ENCODE data around the gene RBFOX1. TPM values are rescaled to one million over a fixed set of nuclear protein-coding genes. Genes with fewer than 3 reads are reported as not detected.

RBFOX1 gene
- total and polyA plus RNA-seq, 2 donors (not counting 1 experiment from before 2014, with no cell fraction given), result not detected

GRCh38 chr16:7709186-7709585 lies 376.5 kb downstream of the RBFOX1 start:
- no peaks in the 10 kb centered on the region for H3K27me3 Mint-ChIP-seq
- DNase-seq, result no peak
- no peak overlapping the region for H3K4me3 Mint-ChIP-seq
- CTCF ChIA-PET, result no interaction called here
- H2AFZ ChIP-seq (ENCODE audit: insufficient read depth, low read depth, low read length, poor library complexity, severe bottlenecking), result no peak overlapping the region
- ATAC-seq (ENCODE audit: low read depth), result no peak
- H3K27me3 ChIP-seq (replicated peaks in 1 of 4; ENCODE audit: control extremely low read depth in 1 of 4, control insufficient read depth in 3 of 4, insufficient read depth in 4 of 4, low read length in 3 of 4), result no peaks in the 10 kb centered on the region
- no peak overlapping the region for H3K4me3 ChIP-seq (ENCODE audit: control extremely low read depth in 1 of 5, extremely low read depth in 1 of 5, insufficient read depth in 1 of 5, low read depth in 2 of 5, low read length in 4 of 5)
- no peaks in the 10 kb centered on the region for H4K20me1 ChIP-seq (ENCODE audit: control insufficient read depth, insufficient read depth, low read length, poor library complexity, severe bottlenecking)
- H3K4me1 ChIP-seq (ENCODE audit: control insufficient read depth in 2 of 2, insufficient read depth in 2 of 2, low read length in 2 of 2), result no peaks in the 10 kb centered on the region
- intact Hi-C loops (cut with micrococcal nuclease), result no loop called here
- no peak overlapping the region for H3K27ac ChIP-seq (ENCODE audit: low read length in 2 of 2)
- no peak overlapping the region for H3K9ac ChIP-seq (ENCODE audit: low read length)
- POLR2A ChIA-PET, result no interaction called here
- H3K4me1 Mint-ChIP-seq, result no peaks in the 10 kb centered on the region
- H3K79me2 ChIP-seq (ENCODE audit: control insufficient read depth, insufficient read depth, low read length), result no peaks in the 10 kb centered on the region
- H3K27ac Mint-ChIP-seq, result no peak overlapping the region
- H3K9me3 ChIP-seq (ENCODE audit: control extremely low read depth in 1 of 3, control insufficient read depth in 2 of 3, insufficient read depth in 1 of 3, low read length in 2 of 3), result peaks cover 0 to 7% (median 0%) of the 10 kb centered on the region in 3 donors
- no peaks in the 10 kb centered on the region for H3K36me3 ChIP-seq (replicated peaks in 1 of 2; ENCODE audit: control extremely low read depth in 1 of 2, control insufficient read depth in 1 of 2, extremely low read depth in 1 of 2, insufficient read depth in 2 of 2, low read length in 1 of 2)
- TF ChIP-seq CTCF (IDR thresholded peaks at IDR 0.05) (no peak), EZH2 (IDR thresholded peaks at IDR 0.05; ENCODE audit: borderline replicate concordance, insufficient read depth, low read depth, low read length, poor library complexity, severe bottlenecking) (no peak)
- no CpG with 5 or more reads among the region's 3 CpGs for WGBS (ENCODE audit: insufficient coverage)
- peaks cover 5% of the 10 kb centered on the region for H3K9me3 Mint-ChIP-seq (ENCODE audit: insufficient read depth)
- H3K4me2 ChIP-seq (replicated peaks; ENCODE audit: low read depth, low read length, poor library complexity, severe bottlenecking), result no peak overlapping the region

GRCh38 chr16:7713244-7713643 lies 380.6 kb downstream of the RBFOX1 start:
- ATAC-seq (ENCODE audit: low read depth), result no peak
- ChIA-PET CTCF (no interaction called here), POLR2A (no interaction called here)
- no peak for DNase-seq
- no peak overlapping the region for H3K27ac Mint-ChIP-seq
- H3K4me3 ChIP-seq (ENCODE audit: control extremely low read depth in 1 of 5, extremely low read depth in 1 of 5, insufficient read depth in 1 of 5, low read depth in 2 of 5, low read length in 4 of 5), result no peak overlapping the region
- 80% methylated on average over 1 of the region's 2 CpGs for WGBS (ENCODE audit: insufficient coverage)
- no peak overlapping the region for H3K27ac ChIP-seq (ENCODE audit: low read length in 2 of 2)
- H3K36me3 ChIP-seq (replicated peaks in 1 of 2; ENCODE audit: control extremely low read depth in 1 of 2, control insufficient read depth in 1 of 2, extremely low read depth in 1 of 2, insufficient read depth in 2 of 2, low read length in 1 of 2), result no peaks in the 10 kb centered on the region
- intact Hi-C loops (cut with micrococcal nuclease), result no loop called here
- H3K4me2 ChIP-seq (replicated peaks; ENCODE audit: low read depth, low read length, poor library complexity, severe bottlenecking), result no peak overlapping the region
- H3K27me3 ChIP-seq (replicated peaks in 1 of 4; ENCODE audit: control extremely low read depth in 1 of 4, control insufficient read depth in 3 of 4, insufficient read depth in 4 of 4, low read length in 3 of 4), result no peaks in the 10 kb centered on the region
- TF ChIP-seq EZH2 (IDR thresholded peaks at IDR 0.05; ENCODE audit: borderline replicate concordance, insufficient read depth, low read depth, low read length, poor library complexity, severe bottlenecking), result no peak
- no peak for TF ChIP-seq CTCF (IDR thresholded peaks at IDR 0.05)
- no peaks in the 10 kb centered on the region for H3K27me3 Mint-ChIP-seq
- H3K4me1 ChIP-seq (ENCODE audit: control insufficient read depth in 2 of 2, insufficient read depth in 2 of 2, low read length in 2 of 2), result no peaks in the 10 kb centered on the region
- no peaks in the 10 kb centered on the region for H3K79me2 ChIP-seq (ENCODE audit: control insufficient read depth, insufficient read depth, low read length)
- no peak overlapping the region for H3K9ac ChIP-seq (ENCODE audit: low read length)
- peaks cover 9% of the 10 kb centered on the region for H3K9me3 Mint-ChIP-seq (ENCODE audit: insufficient read depth)
- H3K4me1 Mint-ChIP-seq, result no peaks in the 10 kb centered on the region
- H3K4me3 Mint-ChIP-seq, result no peak overlapping the region
- peaks cover 0 to 10% (median 0%) of the 10 kb centered on the region in 3 donors for H3K9me3 ChIP-seq (ENCODE audit: control extremely low read depth in 1 of 3, control insufficient read depth in 2 of 3, insufficient read depth in 1 of 3, low read length in 2 of 3)
- H2AFZ ChIP-seq (ENCODE audit: insufficient read depth, low read depth, low read length, poor library complexity, severe bottlenecking), result no peak overlapping the region
- no peaks in the 10 kb centered on the region for H4K20me1 ChIP-seq (ENCODE audit: control insufficient read depth, insufficient read depth, low read length, poor library complexity, severe bottlenecking)
